ENCODE measurements around the gene HUNK.

HUNK gene

DNA sequence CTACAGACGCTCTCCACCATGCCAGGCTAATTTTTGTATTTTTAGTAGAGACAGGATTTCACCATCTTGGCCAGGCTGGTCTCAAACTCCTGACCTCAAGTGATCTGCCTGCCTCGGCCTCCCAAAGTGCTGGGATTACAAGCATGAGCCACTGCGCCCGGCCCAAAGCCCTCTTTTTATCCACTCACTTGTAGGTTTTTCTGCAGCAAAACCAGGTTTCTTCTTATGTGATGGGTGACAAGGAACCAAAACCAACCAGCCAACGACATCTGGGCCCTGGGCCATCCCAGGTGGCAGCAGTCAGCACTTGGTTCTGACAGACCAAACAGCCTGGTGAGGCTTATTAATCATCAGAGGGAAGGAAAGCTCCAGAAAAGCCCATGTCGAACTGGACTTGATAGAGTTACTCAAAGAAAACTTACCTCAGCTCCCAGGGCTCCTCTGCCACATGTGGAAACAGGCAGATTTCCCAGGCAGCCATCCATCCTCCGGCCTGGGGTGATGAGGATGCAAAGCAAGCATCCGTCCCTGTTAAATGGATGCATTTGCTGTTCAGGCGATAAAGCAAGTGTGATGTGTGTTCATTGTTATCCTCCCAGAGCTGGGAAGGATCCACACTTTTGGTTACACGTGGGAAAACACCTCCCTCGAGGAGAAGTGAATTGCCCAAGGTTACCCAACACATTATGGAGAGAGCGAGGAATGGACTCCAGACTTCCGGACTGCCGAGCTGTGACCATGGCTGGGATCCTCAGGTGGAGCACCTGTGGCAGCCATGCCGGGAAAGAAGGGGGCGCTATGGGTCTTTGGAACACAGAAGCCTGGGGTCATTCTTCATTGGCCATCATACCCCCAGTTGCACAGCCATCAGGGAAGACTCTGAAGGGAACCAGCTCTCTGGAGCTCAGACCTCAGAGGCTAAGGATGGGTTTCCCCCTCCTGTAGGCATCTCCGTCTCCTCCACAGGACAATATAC lies 118.8 kb downstream of the HUNK start:
- peak; percentile 38 for DNase-seq (ENCODE audit: low read depth)
- H3K4me3 ChIP-seq (ENCODE audit: low read depth, low read length): no peak overlapping the region
- TF ChIP-seq POLR2A (IDR thresholded peaks at IDR 0.05; ENCODE audit: extremely low read depth, insufficient read length) (no peak), MYC (IDR thresholded peaks at IDR 0.05; ENCODE audit: low read depth, low read length) (no peak)
- TF ChIP-seq, protein P1, sequence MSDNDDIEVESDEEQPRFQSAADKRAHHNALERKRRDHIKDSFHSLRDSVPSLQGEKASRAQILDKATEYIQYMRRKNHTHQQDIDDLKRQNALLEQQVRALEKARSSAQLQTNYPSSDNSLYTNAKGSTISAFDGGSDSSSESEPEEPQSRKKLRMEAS (IDR thresholded peaks at IDR 0.05; ENCODE audit: low read depth, low read length): no peak
- TF ChIP-seq, protein P2, sequence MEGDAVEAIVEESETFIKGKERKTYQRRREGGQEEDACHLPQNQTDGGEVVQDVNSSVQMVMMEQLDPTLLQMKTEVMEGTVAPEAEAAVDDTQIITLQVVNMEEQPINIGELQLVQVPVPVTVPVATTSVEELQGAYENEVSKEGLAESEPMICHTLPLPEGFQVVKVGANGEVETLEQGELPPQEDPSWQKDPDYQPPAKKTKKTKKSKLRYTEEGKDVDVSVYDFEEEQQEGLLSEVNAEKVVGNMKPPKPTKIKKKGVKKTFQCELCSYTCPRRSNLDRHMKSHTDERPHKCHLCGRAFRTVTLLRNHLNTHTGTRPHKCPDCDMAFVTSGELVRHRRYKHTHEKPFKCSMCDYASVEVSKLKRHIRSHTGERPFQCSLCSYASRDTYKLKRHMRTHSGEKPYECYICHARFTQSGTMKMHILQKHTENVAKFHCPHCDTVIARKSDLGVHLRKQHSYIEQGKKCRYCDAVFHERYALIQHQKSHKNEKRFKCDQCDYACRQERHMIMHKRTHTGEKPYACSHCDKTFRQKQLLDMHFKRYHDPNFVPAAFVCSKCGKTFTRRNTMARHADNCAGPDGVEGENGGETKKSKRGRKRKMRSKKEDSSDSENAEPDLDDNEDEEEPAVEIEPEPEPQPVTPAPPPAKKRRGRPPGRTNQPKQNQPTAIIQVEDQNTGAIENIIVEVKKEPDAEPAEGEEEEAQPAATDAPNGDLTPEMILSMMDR (IDR thresholded peaks at IDR 0.05; ENCODE audit: low read depth, low read length): no peak

DNA sequence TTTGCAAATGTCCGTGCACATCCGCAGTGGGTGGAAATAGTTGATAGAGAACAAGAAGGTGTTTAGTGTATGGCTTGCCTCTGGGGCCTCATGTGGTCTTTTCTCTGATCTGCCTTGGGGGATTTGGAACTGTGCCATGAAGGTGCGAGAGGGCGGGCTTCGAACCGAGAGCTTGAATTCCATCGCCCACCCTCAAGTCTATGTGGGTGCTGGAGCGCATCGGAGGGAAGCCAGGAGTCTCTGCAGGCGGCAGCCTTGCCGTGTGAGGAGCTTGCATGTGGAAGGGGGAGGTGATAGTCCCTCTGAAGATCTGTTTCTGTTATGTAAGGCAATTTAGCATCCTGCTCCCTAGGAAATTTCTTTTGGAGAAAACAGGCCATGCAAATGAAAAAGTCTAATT lies 119.6 kb downstream of the HUNK start:
- H3K4me3 ChIP-seq (ENCODE audit: low read depth, low read length): no peak overlapping the region
- TF ChIP-seq MYC (IDR thresholded peaks at IDR 0.05; ENCODE audit: low read depth, low read length): no peak
- no peak for DNase-seq (ENCODE audit: low read depth)

DNA sequence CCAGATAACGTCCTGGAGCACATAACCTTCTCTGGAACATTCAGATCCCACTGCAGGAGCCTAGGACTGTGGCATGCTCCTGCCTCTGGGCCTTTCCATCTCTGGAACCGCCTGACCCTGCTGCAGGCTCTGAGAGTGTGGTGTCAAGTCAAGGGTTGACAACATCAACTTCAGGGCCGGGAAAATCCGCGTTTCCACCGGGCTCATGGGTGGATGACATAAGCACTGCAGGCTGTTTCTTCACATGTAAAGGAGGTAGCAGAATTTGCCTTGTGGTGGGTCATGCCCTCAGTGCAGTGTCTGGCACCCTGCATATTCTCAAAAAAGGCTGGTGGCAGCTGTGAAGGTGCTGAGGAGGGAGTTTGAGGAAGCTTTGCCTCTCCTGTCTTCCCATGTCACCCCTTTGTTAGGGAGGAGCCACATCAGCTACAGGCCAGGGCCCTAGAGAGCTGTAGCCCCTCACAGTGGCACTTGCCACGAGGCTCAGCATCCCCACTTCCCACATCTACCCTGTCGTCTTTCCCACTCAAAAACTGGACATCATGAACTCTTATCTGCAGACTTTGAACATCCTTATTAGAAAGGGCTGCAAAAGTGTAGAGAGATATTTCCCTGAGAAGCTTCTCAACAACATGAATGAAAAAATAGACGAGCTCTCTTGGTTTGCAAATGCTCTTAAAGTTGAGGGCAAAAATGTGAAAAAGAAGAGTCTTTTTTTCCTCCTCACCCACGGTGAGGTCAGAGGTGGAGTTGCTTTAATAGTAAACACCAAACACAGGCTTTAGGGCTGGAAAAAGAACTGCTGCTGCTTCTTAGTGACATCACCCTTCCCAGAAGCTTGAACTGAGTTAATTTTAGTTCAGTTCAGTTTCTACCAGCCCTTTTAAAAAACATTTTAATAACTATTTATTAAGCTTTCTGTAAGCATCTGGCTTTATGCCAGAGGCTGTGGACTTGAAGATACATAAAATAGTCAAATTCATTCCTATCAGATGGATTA lies 121.3 kb downstream of the HUNK start:
- no peak for DNase-seq (ENCODE audit: low read depth)
- H3K4me3 ChIP-seq (ENCODE audit: low read depth, low read length): no peak overlapping the region
- no peak for TF ChIP-seq POLR2A (IDR thresholded peaks at IDR 0.05; ENCODE audit: extremely low read depth, insufficient read length)
- TF ChIP-seq, protein P1 (IDR thresholded peaks at IDR 0.05; ENCODE audit: low read depth, low read length): no peak
- TF ChIP-seq, protein P2 (IDR thresholded peaks at IDR 0.05; ENCODE audit: low read depth, low read length): no peak
- TF ChIP-seq MYC (IDR thresholded peaks at IDR 0.05; ENCODE audit: low read depth, low read length): no peak

DNA sequence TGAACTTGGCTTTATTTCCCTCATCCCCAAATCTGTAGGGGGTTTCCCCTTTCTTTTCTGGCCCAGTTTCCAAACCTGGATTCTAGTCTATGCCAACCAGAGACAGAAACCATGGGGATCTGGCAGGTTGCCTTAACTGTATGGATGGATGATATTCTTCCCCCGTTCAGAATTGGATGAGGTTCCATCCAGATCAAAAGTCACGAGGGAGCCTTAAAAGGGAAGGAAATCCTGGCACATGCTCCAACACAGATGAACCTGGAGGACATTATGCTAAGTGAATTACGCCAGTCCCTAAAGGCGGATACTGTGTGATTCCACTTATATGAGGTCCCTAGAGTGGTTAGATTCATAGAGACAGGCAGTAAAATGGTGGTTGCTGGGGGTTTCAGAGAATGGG lies 124.4 kb downstream of the HUNK start:
- no peak overlapping the region for H3K4me3 ChIP-seq (ENCODE audit: low read depth, low read length)
- no peak for TF ChIP-seq MYC (IDR thresholded peaks at IDR 0.05; ENCODE audit: low read depth, low read length)
- TF ChIP-seq, protein P2 (IDR thresholded peaks at IDR 0.05; ENCODE audit: low read depth, low read length): no peak
- TF ChIP-seq, protein P1 (IDR thresholded peaks at IDR 0.05; ENCODE audit: low read depth, low read length): no peak
- TF ChIP-seq POLR2A (IDR thresholded peaks at IDR 0.05; ENCODE audit: extremely low read depth, insufficient read length): no peak
- no peak for DNase-seq (ENCODE audit: low read depth)

DNA sequence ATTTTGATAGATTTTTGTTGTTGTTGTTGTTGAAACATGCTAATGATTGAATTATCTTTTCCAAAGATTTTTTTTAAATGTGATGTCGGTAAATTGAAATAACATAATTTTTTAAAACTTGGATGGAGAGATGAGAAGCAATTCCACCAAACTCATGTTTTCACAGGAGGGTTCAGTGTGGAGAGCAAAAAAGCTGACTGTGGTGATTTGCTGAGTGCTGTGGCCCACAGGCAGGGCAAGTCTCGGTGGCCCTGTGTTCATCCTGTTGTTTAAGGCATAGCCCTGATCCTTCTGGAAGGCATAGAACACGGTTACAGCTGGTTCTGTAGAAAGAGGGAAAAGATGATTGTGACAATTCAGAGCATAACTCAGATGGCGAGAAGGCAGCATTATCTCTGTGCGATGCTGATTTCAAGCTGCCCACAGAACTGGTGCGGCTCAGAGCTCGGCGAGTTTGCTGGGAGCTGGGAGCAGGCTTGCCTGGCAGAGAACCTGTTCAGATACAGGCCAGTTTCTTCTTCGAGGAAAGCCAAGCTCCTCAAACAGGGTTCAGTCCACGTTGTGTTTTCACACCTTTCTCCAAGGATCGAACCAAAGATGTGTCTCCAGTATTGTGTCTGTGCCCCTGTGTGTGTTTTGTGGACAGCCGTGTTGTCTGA lies 127.1 kb downstream of the HUNK start:
- H3K4me3 ChIP-seq (ENCODE audit: low read depth, low read length): no peak overlapping the region
- TF ChIP-seq, protein P1 (IDR thresholded peaks at IDR 0.05; ENCODE audit: low read depth, low read length): no peak
- TF ChIP-seq POLR2A (IDR thresholded peaks at IDR 0.05; ENCODE audit: extremely low read depth, insufficient read length) (no peak), MYC (IDR thresholded peaks at IDR 0.05; ENCODE audit: low read depth, low read length) (no peak)
- TF ChIP-seq, protein P2 (IDR thresholded peaks at IDR 0.05; ENCODE audit: low read depth, low read length): no peak
- DNase-seq (ENCODE audit: low read depth): no peak
